Activated naive CD8-positive, alpha-beta T cell treated with anti-CD3 and anti-CD28 coated beads, Interleukin-2, amount 50 U/mL, for 24 hours (primary cell): Measurements from ENCODE around the gene MRPL9.
A peak's percentile ranks its signal among the peaks of the same experiment; 100 is the strongest.

Experiments used
- ATAC-seq: fragments of 150-1000 bp; cut with Tn5 transposase; one replicate; pipeline ENCODE4 v1.10.0; 2021
- DNase-seq: peaks from one replicate; pipeline ENCODE4 v3.0.0; 2021
- H3K27ac Mint-ChIP-seq: one replicate; pipeline ENCODE4 v1.8.0; 2021; ENCODE audit warnings: mild to moderate bottlenecking, mixed read lengths
- H3K27me3 Mint-ChIP-seq: one replicate; pipeline ENCODE4 v1.8.0; 2021; ENCODE audit warnings: mixed read lengths
- H3K36me3 Mint-ChIP-seq: one replicate; pipeline ENCODE4 v1.8.0; 2021; ENCODE audit warnings: low read depth, mixed read lengths
- H3K4me1 Mint-ChIP-seq: one replicate; pipeline ENCODE4 v1.8.0; 2021; ENCODE audit warnings: mixed read lengths
- H3K4me3 Mint-ChIP-seq: one replicate; pipeline ENCODE4 v1.8.0; 2021; ENCODE audit warnings: mild to moderate bottlenecking, moderate library complexity, mixed read lengths
- H3K9me3 Mint-ChIP-seq: one replicate; pipeline ENCODE4 v1.8.0; 2021; ENCODE audit warnings: mixed read lengths

MRPL9 gene

GRCh38 chr1:151729966-151730291 lies 33.4 kb downstream of the MRPL9 start:
- Mint-ChIP-seq H3K9me3 (no peaks in the 10 kb centered on the region), H3K4me1 (no peaks in the 10 kb centered on the region), H3K27ac (no peak overlapping the region), H3K27me3 (peaks cover 34% of the 10 kb centered on the region), H3K36me3 (no peaks in the 10 kb centered on the region), H3K4me3 (no peak overlapping the region)
- DNase-seq (no peak), ATAC-seq (no peak)

GRCh38 chr1:151729157-151729965 lies 33.9 kb downstream of the MRPL9 start:
- DNase-seq = no peak
- H3K9me3 Mint-ChIP-seq = no peaks in the 10 kb centered on the region
- no peaks in the 10 kb centered on the region for H3K4me1 Mint-ChIP-seq
- H3K4me3 Mint-ChIP-seq = no peak overlapping the region
- ATAC-seq = no peak
- no peak overlapping the region for H3K27ac Mint-ChIP-seq
- H3K27me3 Mint-ChIP-seq = peaks cover 36% of the 10 kb centered on the region
- H3K36me3 Mint-ChIP-seq = no peaks in the 10 kb centered on the region

GRCh38 chr1:151728151-151729054 lies 34.9 kb downstream of the MRPL9 start:
- Mint-ChIP-seq H3K27ac (no peak overlapping the region), H3K4me1 (no peaks in the 10 kb centered on the region), H3K4me3 (no peak overlapping the region), H3K9me3 (no peaks in the 10 kb centered on the region), H3K36me3 (no peaks in the 10 kb centered on the region), H3K27me3 (peaks cover 44% of the 10 kb centered on the region)
- DNase-seq (no peak), ATAC-seq (no peak)

- Mint-ChIP-seq H3K27me3 (peaks cover 62% of the 10 kb centered on the region), H3K4me3 (no peak overlapping the region), H3K36me3 (no peaks in the 10 kb centered on the region), H3K4me1 (peaks cover 18% of the 10 kb centered on the region), H3K9me3 (no peaks in the 10 kb centered on the region), H3K27ac (no peak overlapping the region)
- ATAC-seq = no peak
- no peak for DNase-seq
Observed at GRCh38 chr1:151723726-151724370, 39.4 kb downstream of the MRPL9 start.

- H3K4me1 Mint-ChIP-seq = peaks cover 21% of the 10 kb centered on the region
- H3K27me3 Mint-ChIP-seq = peaks cover 72% of the 10 kb centered on the region
- no peak for DNase-seq
- H3K27ac Mint-ChIP-seq = no peak overlapping the region
- H3K9me3 Mint-ChIP-seq = no peaks in the 10 kb centered on the region
- peak overlapping the region; percentile 70 for H3K4me3 Mint-ChIP-seq
- H3K36me3 Mint-ChIP-seq = no peaks in the 10 kb centered on the region
- no peak for ATAC-seq
Observed at GRCh38 chr1:151721788-151722510, 41.3 kb downstream of the MRPL9 start.

- ATAC-seq (peak; percentile 64), DNase-seq (peak; percentile 44)
- no peaks in the 10 kb centered on the region for H3K36me3 Mint-ChIP-seq
- peak within 1 kb of the TSS; percentile 72 for H3K4me3 Mint-ChIP-seq
- peaks cover 70% of the 10 kb centered on the region for H3K27me3 Mint-ChIP-seq
- peak within 1 kb of the TSS; percentile 8 for H3K27ac Mint-ChIP-seq
- H3K4me1 Mint-ChIP-seq = peaks cover 24% of the 10 kb centered on the region
- no peaks in the 10 kb centered on the region for H3K9me3 Mint-ChIP-seq
Observed at GRCh38 chr1:151720974-151721787, 42.1 kb downstream of the MRPL9 start, which contains the start of gene RIIAD1. Gene RIIAD1 (plus strand): TSS chr1:151721522. CDS start chr1:151721537, 15 bp downstream.

- no peaks in the 10 kb centered on the region for H3K9me3 Mint-ChIP-seq
- no peak for DNase-seq
- H3K36me3 Mint-ChIP-seq = no peaks in the 10 kb centered on the region
- no peak for ATAC-seq
- H3K27me3 Mint-ChIP-seq = peaks cover 70% of the 10 kb centered on the region
- peak overlapping the region; percentile 72 for H3K4me3 Mint-ChIP-seq
- H3K27ac Mint-ChIP-seq = peak overlapping the region; percentile 8
- H3K4me1 Mint-ChIP-seq = peaks cover 24% of the 10 kb centered on the region
Observed at GRCh38 chr1:151720554-151720953, 42.7 kb downstream of the MRPL9 start.

- Mint-ChIP-seq H3K4me3 (no peak overlapping the region), H3K9me3 (no peaks in the 10 kb centered on the region), H3K36me3 (no peaks in the 10 kb centered on the region), H3K4me1 (peaks cover 24% of the 10 kb centered on the region), H3K27me3 (peaks cover 71% of the 10 kb centered on the region), H3K27ac (no peak overlapping the region)
- no peak for ATAC-seq
- no peak for DNase-seq
Observed at GRCh38 chr1:151720125-151720524, 43.2 kb downstream of the MRPL9 start.

GRCh38 chr1:151718666-151719065 lies 44.6 kb downstream of the MRPL9 start:
- no peak overlapping the region for H3K4me3 Mint-ChIP-seq
- H3K27ac Mint-ChIP-seq = no peak overlapping the region
- ATAC-seq = no peak
- no peaks in the 10 kb centered on the region for H3K36me3 Mint-ChIP-seq
- H3K9me3 Mint-ChIP-seq = no peaks in the 10 kb centered on the region
- DNase-seq = no peak
- H3K27me3 Mint-ChIP-seq = peaks cover 70% of the 10 kb centered on the region
- peaks cover 24% of the 10 kb centered on the region for H3K4me1 Mint-ChIP-seq

- Mint-ChIP-seq H3K4me3 (no peak overlapping the region), H3K27ac (no peak overlapping the region), H3K9me3 (no peaks in the 10 kb centered on the region), H3K27me3 (peaks cover 69% of the 10 kb centered on the region), H3K4me1 (peaks cover 24% of the 10 kb centered on the region), H3K36me3 (no peaks in the 10 kb centered on the region)
- DNase-seq (no peak), ATAC-seq (no peak)
Observed at GRCh38 chr1:151718011-151718431, 45.3 kb downstream of the MRPL9 start.

- H3K27ac Mint-ChIP-seq = no peak within 1 kb of the TSS
- peaks cover 22% of the 10 kb centered on the region for H3K4me1 Mint-ChIP-seq
- DNase-seq = peak; percentile 12
- no peak for ATAC-seq
- H3K36me3 Mint-ChIP-seq = no peaks in the 10 kb centered on the region
- no peak within 1 kb of the TSS for H3K4me3 Mint-ChIP-seq
- H3K27me3 Mint-ChIP-seq = peaks cover 61% of the 10 kb centered on the region
- no peaks in the 10 kb centered on the region for H3K9me3 Mint-ChIP-seq
Observed at GRCh38 chr1:151716771-151717631, 46.3 kb downstream of the MRPL9 start, which contains the start of gene CELF3. Gene CELF3 (minus strand): TSS chr1:151716803. CDS start chr1:151716020, 783 bp downstream.

- Mint-ChIP-seq H3K27ac (no peak overlapping the region), H3K27me3 (peaks cover 59% of the 10 kb centered on the region), H3K9me3 (no peaks in the 10 kb centered on the region), H3K36me3 (no peaks in the 10 kb centered on the region), H3K4me1 (peaks cover 16% of the 10 kb centered on the region), H3K4me3 (no peak overlapping the region)
- no peak for DNase-seq
- ATAC-seq = no peak
Observed at GRCh38 chr1:151716405-151716762, 46.9 kb downstream of the MRPL9 start.
